ENCODE results near the gene ZNF566. TPM values are rescaled to one million over a fixed set of nuclear protein-coding genes. Genes with fewer than 3 reads are reported as not detected.

The ZNF566 gene
- total and polyA plus RNA-seq, 2 donors (not counting 1 experiment from before 2014, with no cell fraction given): 6.0 to 15.4 TPM

DNA sequence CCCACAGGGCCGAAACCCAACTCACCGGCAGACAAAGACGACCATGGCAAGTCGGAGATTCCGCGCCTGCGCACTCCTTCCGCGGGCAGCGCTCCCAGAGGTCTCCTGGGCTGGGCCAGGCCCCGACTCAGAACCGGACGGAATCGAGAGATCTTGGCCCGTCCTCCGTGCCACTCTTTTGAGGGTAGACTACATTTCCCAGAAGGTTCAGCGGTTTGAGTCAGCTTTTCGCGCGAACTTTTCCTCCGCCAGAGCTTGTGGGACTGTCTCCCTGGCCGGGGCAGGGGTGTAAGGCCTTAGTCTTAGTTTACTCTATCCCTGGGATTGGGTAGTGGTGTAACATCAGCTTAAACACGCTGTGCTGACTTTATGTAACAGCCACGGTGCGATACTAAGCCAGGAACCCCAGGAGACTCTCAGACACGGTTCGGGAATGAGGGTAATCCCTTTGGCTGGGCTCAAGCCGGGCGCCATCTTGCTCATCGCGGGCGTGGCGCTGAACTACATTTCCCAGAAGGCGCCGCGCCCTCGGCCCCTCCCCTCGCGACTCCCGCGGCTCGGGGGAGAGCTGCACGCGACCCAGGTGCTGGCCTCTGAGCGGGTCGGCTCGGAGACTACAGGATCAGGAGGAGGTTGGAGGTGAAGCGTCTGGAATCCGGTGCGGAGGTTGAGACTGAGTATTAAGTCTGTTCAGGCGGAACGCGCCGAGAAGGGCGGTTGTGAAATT, 39.0 kb upstream of the ZNF566 start, which contains the start of gene ZNF260:
Gene ZNF260 (minus strand): TSS at position 78 of the 727 bp plus-strand sequence. CDS start 13,033 bp downstream, outside the sequence.
- no peaks in the 10 kb centered on the region for H4K20me1 ChIP-seq (ENCODE audit: control insufficient read depth, extremely low read depth, insufficient read depth, low read length)

DNA sequence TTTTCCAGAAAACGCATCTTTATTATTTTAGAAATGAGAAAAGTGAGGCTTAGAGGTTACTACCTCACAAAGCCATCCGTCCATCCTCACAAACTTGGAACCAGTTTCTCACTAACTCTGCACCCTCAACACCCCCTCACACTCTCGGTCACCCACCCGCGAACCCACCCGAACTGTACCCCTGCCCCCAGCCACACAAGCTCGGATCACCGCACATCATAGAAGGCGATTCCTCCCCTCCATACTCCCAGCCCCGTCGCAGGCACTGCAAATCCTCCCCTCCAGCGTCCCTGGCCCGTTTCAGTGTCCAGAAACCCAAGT, 38.5 kb upstream of the ZNF566 start:
- TF ChIP-seq, protein P1, sequence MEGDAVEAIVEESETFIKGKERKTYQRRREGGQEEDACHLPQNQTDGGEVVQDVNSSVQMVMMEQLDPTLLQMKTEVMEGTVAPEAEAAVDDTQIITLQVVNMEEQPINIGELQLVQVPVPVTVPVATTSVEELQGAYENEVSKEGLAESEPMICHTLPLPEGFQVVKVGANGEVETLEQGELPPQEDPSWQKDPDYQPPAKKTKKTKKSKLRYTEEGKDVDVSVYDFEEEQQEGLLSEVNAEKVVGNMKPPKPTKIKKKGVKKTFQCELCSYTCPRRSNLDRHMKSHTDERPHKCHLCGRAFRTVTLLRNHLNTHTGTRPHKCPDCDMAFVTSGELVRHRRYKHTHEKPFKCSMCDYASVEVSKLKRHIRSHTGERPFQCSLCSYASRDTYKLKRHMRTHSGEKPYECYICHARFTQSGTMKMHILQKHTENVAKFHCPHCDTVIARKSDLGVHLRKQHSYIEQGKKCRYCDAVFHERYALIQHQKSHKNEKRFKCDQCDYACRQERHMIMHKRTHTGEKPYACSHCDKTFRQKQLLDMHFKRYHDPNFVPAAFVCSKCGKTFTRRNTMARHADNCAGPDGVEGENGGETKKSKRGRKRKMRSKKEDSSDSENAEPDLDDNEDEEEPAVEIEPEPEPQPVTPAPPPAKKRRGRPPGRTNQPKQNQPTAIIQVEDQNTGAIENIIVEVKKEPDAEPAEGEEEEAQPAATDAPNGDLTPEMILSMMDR (conservative IDR thresholded peaks at IDR 0.05 in 1 of 2, IDR thresholded peaks at IDR 0.05 in 1 of 2; ENCODE audit: low read depth in 1 of 2, low read length in 2 of 2): no peak
- TF ChIP-seq EZH2 (IDR thresholded peaks at IDR 0.05; ENCODE audit: low read length, missing control alignments): no peak
- Histone ChIP-seq H3K4me1 (ENCODE audit: control insufficient read depth, extremely low read depth, insufficient read depth, low read length) (peaks cover 2% of the 10 kb centered on the region), H3K9me3 (ENCODE audit: control insufficient read depth, insufficient read depth, low read depth, low read length) (no peaks in the 10 kb centered on the region), H3K4me3 (replicated peaks in 1 of 4; ENCODE audit: control extremely low read depth in 1 of 4, insufficient read depth in 1 of 4, low read depth in 3 of 4, low read length in 4 of 4) (peak overlapping the region; percentile 90 to 99 (median 94)), H3K36me3 (ENCODE audit: control insufficient read depth, insufficient read depth, low read length) (no peaks in the 10 kb centered on the region), H3K79me2 (ENCODE audit: control insufficient read depth, insufficient read depth, low read length) (peaks cover 18% of the 10 kb centered on the region), H3K9ac (ENCODE audit: insufficient read depth, low read length) (peak overlapping the region; percentile 77), H3K27ac (ENCODE audit: insufficient read depth, low read length) (peak overlapping the region; percentile 82), H3K27me3 (ENCODE audit: control insufficient read depth, insufficient read depth, low read length) (no peaks in the 10 kb centered on the region), H3K4me2 (ENCODE audit: extremely low read depth, insufficient read depth, low read length) (peak overlapping the region; percentile 98), H2AFZ (ENCODE audit: low read length) (peak overlapping the region; percentile 94), H4K20me1 (ENCODE audit: control insufficient read depth, extremely low read depth, insufficient read depth, low read length) (no peaks in the 10 kb centered on the region)
- no peak for DNase-seq (ENCODE audit: low read depth in 2 of 2)

More for the DNA sequence above, 39.0 kb upstream of the ZNF566 start, which contains the start of gene ZNF260:
- Histone ChIP-seq H3K4me2 (ENCODE audit: extremely low read depth, insufficient read depth, low read length) (peak within 1 kb of the TSS; percentile 98), H3K4me3 (replicated peaks in 1 of 4; ENCODE audit: control extremely low read depth in 1 of 4, insufficient read depth in 1 of 4, low read depth in 3 of 4, low read length in 4 of 4) (peak within 1 kb of the TSS; percentile 90 to 99 (median 94)), H3K79me2 (ENCODE audit: control insufficient read depth, insufficient read depth, low read length) (peaks cover 18% of the 10 kb centered on the region), H3K4me1 (ENCODE audit: control insufficient read depth, extremely low read depth, insufficient read depth, low read length) (peaks cover 2% of the 10 kb centered on the region), H3K9ac (ENCODE audit: insufficient read depth, low read length) (peak within 1 kb of the TSS; percentile 77), H3K36me3 (ENCODE audit: control insufficient read depth, insufficient read depth, low read length) (no peaks in the 10 kb centered on the region), H3K27ac (ENCODE audit: insufficient read depth, low read length) (peak within 1 kb of the TSS; percentile 82), H3K27me3 (ENCODE audit: control insufficient read depth, insufficient read depth, low read length) (no peaks in the 10 kb centered on the region), H3K9me3 (ENCODE audit: control insufficient read depth, insufficient read depth, low read depth, low read length) (no peaks in the 10 kb centered on the region), H2AFZ (ENCODE audit: low read length) (peak within 1 kb of the TSS; percentile 100)
- TF ChIP-seq, protein P1 (conservative IDR thresholded peaks at IDR 0.05 in 1 of 2, IDR thresholded peaks at IDR 0.05 in 1 of 2; ENCODE audit: low read depth in 1 of 2, low read length in 2 of 2): peak in 1 of 2 donors; percentile 4
- no peak for TF ChIP-seq EZH2 (IDR thresholded peaks at IDR 0.05; ENCODE audit: low read length, missing control alignments)
- DNase-seq (ENCODE audit: low read depth in 2 of 2): peak; percentile 97 to 99

DNA sequence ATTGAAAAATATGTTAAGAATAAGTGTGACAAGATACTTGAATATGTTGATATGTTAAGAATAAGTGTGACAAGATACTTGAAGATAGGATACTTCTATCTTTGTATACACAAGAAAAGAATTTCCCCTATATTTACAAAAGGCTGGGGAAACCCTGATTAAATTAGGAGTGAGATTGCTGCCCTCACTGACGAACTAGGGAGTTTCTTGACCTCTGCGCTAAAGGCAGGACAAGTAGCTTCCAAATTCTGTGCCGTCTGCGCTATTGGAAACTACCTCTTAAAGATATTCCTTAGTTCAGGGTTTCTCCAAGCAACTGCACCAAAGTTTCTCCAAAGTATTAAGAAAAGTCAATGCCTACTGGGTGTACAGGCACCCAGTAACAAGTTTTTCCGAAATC, 38.0 kb upstream of the ZNF566 start:
- peak overlapping the region; percentile 75 for H3K4me2 ChIP-seq (ENCODE audit: extremely low read depth, insufficient read depth, low read length)
- H3K36me3 ChIP-seq (ENCODE audit: control insufficient read depth, insufficient read depth, low read length): no peaks in the 10 kb centered on the region
- H3K9ac ChIP-seq (ENCODE audit: insufficient read depth, low read length): no peak overlapping the region
- H3K9me3 ChIP-seq (ENCODE audit: control insufficient read depth, insufficient read depth, low read depth, low read length): no peaks in the 10 kb centered on the region
- H3K79me2 ChIP-seq (ENCODE audit: control insufficient read depth, insufficient read depth, low read length): peaks cover 18% of the 10 kb centered on the region
- peaks cover 2% of the 10 kb centered on the region for H3K4me1 ChIP-seq (ENCODE audit: control insufficient read depth, extremely low read depth, insufficient read depth, low read length)
- no peak overlapping the region for H2AFZ ChIP-seq (ENCODE audit: low read length)
- peak overlapping the region; percentile 82 for H3K27ac ChIP-seq (ENCODE audit: insufficient read depth, low read length)
- TF ChIP-seq, protein P1 (conservative IDR thresholded peaks at IDR 0.05 in 1 of 2, IDR thresholded peaks at IDR 0.05 in 1 of 2; ENCODE audit: low read depth in 1 of 2, low read length in 2 of 2): no peak
- TF ChIP-seq EZH2 (IDR thresholded peaks at IDR 0.05; ENCODE audit: low read length, missing control alignments): no peak
- H3K4me3 ChIP-seq (replicated peaks in 1 of 4; ENCODE audit: control extremely low read depth in 1 of 4, insufficient read depth in 1 of 4, low read depth in 3 of 4, low read length in 4 of 4): peak overlapping the region; percentile 90 to 99 (median 94)
- no peaks in the 10 kb centered on the region for H4K20me1 ChIP-seq (ENCODE audit: control insufficient read depth, extremely low read depth, insufficient read depth, low read length)
- H3K27me3 ChIP-seq (ENCODE audit: control insufficient read depth, insufficient read depth, low read length): no peaks in the 10 kb centered on the region
- peak in 1 of 2 donors; percentile 17 for DNase-seq (ENCODE audit: low read depth in 2 of 2)

Measured in fibroblast of lung (primary cell).